Epithelial cell of esophagus (primary cell): ENCODE measurements around the gene DET1.

Source experiments
- DNase-seq: peaks from one replicate; pipeline ENCODE4 v3.0.0; 2010; ENCODE audit warnings: low read depth
- H3K4me3 ChIP-seq: 2 replicates; pipeline ENCODE4 v1.5.1; 2011; ENCODE audit warnings: mild to moderate bottlenecking, low read length, control low read depth
- CTCF ChIP-seq: IDR thresholded peaks from 2 replicates; pipeline ENCODE4 v1.5.1; 2011; ENCODE audit warnings: low read depth, mild to moderate bottlenecking, low read length, control low read depth, inconsistent platforms; ENCODE audit not compliant: insufficient read depth; ENCODE audit errors: missing control alignments

The DET1 gene

GRCh38 chr15:88537591-88538317, 8.7 kb downstream of the DET1 start:
- H3K4me3 ChIP-seq = no peak overlapping the region
- TF ChIP-seq CTCF = no peak
- DNase-seq = no peak

GRCh38 chr15:88535607-88536313, 10.7 kb downstream of the DET1 start:
- TF ChIP-seq CTCF = no peak
- no peak overlapping the region for H3K4me3 ChIP-seq
- no peak for DNase-seq

GRCh38 chr15:88535100-88535499, 11.4 kb downstream of the DET1 start:
- peak; percentile 22 for DNase-seq
- TF ChIP-seq CTCF = no peak
- no peak overlapping the region for H3K4me3 ChIP-seq

- TF ChIP-seq CTCF = no peak
- H3K4me3 ChIP-seq = no peak overlapping the region
- no peak for DNase-seq
Observed at GRCh38 chr15:88533376-88533775, 13.1 kb downstream of the DET1 start.

GRCh38 chr15:88529021-88529630, 17.4 kb downstream of the DET1 start:
- no peak for TF ChIP-seq CTCF
- H3K4me3 ChIP-seq = no peak overlapping the region
- DNase-seq = peak; percentile 57

GRCh38 chr15:88526247-88526879, 20.1 kb downstream of the DET1 start:
- TF ChIP-seq CTCF = no peak
- no peak for DNase-seq
- no peak overlapping the region for H3K4me3 ChIP-seq
